GM23338 (cell line): ENCODE results near the gene ZNF282. TPM values are rescaled to one million over a fixed set of nuclear protein-coding genes. Genes with fewer than 3 reads are reported as not detected.
"Not testable (repeated sequence)": the region's sequence is repeated elsewhere in the genome, so short reads cannot be mapped to it uniquely, and the experiment has no call there.

ENCODE experiments used
- ATAC-seq: fragments of 200-7000 bp; cut with Tn5 transposase; 3 replicates; pipeline ENCODE4 v1.9.1; 2020
- DNase-seq: peaks from one replicate; pipeline ENCODE4 v3.0.0-alpha.2; 2015; ENCODE audit warnings: low spot score
- H2AFZ ChIP-seq: fragments of 200-600 bp; sonication (generic); 2 replicates; pipeline ENCODE4 v1.8.0; 2016; ENCODE audit warnings: antibody characterized with exemption, mild to moderate bottlenecking, moderate library complexity
- H3F3A ChIP-seq: fragments of 200-600 bp; sonication (generic); replicated peaks from 2 replicates; pipeline ENCODE4 v1.8.0; 2017; ENCODE audit warnings: antibody characterized with exemption, mixed run types, low read depth
- H3K27ac ChIP-seq: fragments of 200-600 bp; sonication (generic); 2 replicates; pipeline ENCODE4 v1.6.1; 2016; ENCODE audit warnings: low read depth
- H3K27me3 ChIP-seq: fragments of 200-600 bp; sonication (generic); 2 replicates; pipeline ENCODE4 v1.8.0; 2016; ENCODE audit warnings: mild to moderate bottlenecking, mixed run types, moderate library complexity; ENCODE audit not compliant: insufficient read depth
- H3K36me3 ChIP-seq: fragments of 200-600 bp; sonication (generic); 2 replicates; pipeline ENCODE4 v1.8.0; 2016; ENCODE audit warnings: mild to moderate bottlenecking; ENCODE audit not compliant: insufficient read depth
- H3K4me1 ChIP-seq: fragments of 200-600 bp; sonication (generic); 2 replicates; pipeline ENCODE4 v1.8.0; 2016; ENCODE audit warnings: mild to moderate bottlenecking, moderate library complexity; ENCODE audit not compliant: insufficient read depth
- H3K4me2 ChIP-seq: fragments of 200-600 bp; sonication (generic); 2 replicates; pipeline ENCODE4 v1.7.1; 2017; ENCODE audit warnings: mixed run types
- H3K4me3 ChIP-seq: fragments of 200-600 bp; sonication (generic); 2 replicates; pipeline ENCODE4 v1.6.1; 2016; ENCODE audit warnings: mixed run types
- H3K79me2 ChIP-seq: fragments of 200-600 bp; sonication (generic); replicated peaks from 2 replicates; pipeline ENCODE4 v1.8.0; 2017; ENCODE audit warnings: mild to moderate bottlenecking; ENCODE audit not compliant: insufficient read depth
- H3K9me2 ChIP-seq: fragments of 200-600 bp; sonication (generic); 2 replicates; pipeline ENCODE4 v1.8.0; 2017; ENCODE audit not compliant: insufficient read depth
- H4K20me1 ChIP-seq: fragments of 200-600 bp; sonication (generic); replicated peaks from 2 replicates; pipeline ENCODE4 v1.8.0; 2017; ENCODE audit warnings: mild to moderate bottlenecking; ENCODE audit not compliant: insufficient read depth
- H3K27ac Mint-ChIP-seq: 2 replicates; pipeline ENCODE4 v1.8.0; 2020; ENCODE audit warnings: inconsistent platforms, mild to moderate bottlenecking, moderate library complexity, mixed read lengths
- H3K27me3 Mint-ChIP-seq: 3 replicates; pipeline ENCODE4 v1.8.0; 2022; ENCODE audit warnings: low read depth, mild to moderate bottlenecking, moderate library complexity, mixed read lengths, inconsistent platforms; ENCODE audit not compliant: insufficient read depth, poor library complexity
- H3K36me3 Mint-ChIP-seq: 3 replicates; pipeline ENCODE4 v1.8.0; 2021; ENCODE audit warnings: low read depth, mild to moderate bottlenecking, inconsistent platforms, moderate library complexity, mixed read lengths
- H3K4me1 Mint-ChIP-seq: 3 replicates; pipeline ENCODE4 v1.8.0; 2020; ENCODE audit warnings: mild to moderate bottlenecking, inconsistent platforms, mixed read lengths
- H3K4me3 Mint-ChIP-seq: 3 replicates; pipeline ENCODE4 v1.8.0; 2021; ENCODE audit warnings: moderate library complexity, mild to moderate bottlenecking, inconsistent platforms, mixed read lengths
- H3K9me3 Mint-ChIP-seq: 3 replicates; pipeline ENCODE4 v1.8.0; 2020; ENCODE audit warnings: moderate library complexity, mild to moderate bottlenecking, inconsistent platforms, mixed read lengths
- ETS1 ChIP-seq: IDR thresholded peaks from 2 replicates; pipeline ENCODE4 v1.6.1; 2016; ENCODE audit warnings: antibody characterized with exemption
- EZH2phosphoT487 ChIP-seq: fragments of 200-600 bp; sonication (generic); IDR thresholded peaks from one replicate; pipeline ENCODE4 v1.8.1; 2018; ENCODE audit warnings: antibody characterized with exemption; ENCODE audit not compliant: unreplicated experiment
- STAT1 ChIP-seq: IDR thresholded peaks from one replicate; pipeline ENCODE4 v1.6.1; 2016; ENCODE audit warnings: antibody characterized with exemption; ENCODE audit not compliant: unreplicated experiment
- ZNF331 ChIP-seq: fragments of 250-450 bp; sonication (Bioruptor Pico); IDR thresholded peaks from 2 replicates; pipeline ENCODE4 v1.5.0; 2020; ENCODE audit warnings: low read depth, mild to moderate bottlenecking, moderate library complexity
- ZNF462 ChIP-seq: fragments of 250-450 bp; sonication (Bioruptor Pico); IDR thresholded peaks from 2 replicates; pipeline ENCODE4 v1.5.0; 2020; ENCODE audit warnings: mild to moderate bottlenecking, moderate library complexity
- polyA plus RNA-seq: library from polyadenylated mRNA; unstranded; fragments of >200 nt; fragmentation: Nextera tagmentation; extraction: Ambion mirVana; gene quantifications from 2 replicates; pipeline ENCODE4 v1.2.1, GENCODE V29; 2016
- small RNA-seq: library from RNA; depleted of rRNA; stranded (forward); fragments of <200 nt; gene quantifications from one replicate; pipeline ENCODE3, GENCODE V24; 2014; ENCODE audit warnings: low replicate concordance
- total RNA-seq: library from RNA; depleted of rRNA; stranded (reverse); fragments of >200 nt; shearing (Covaris generic); gene quantifications from 2 replicates; pipeline ENCODE4 v1.2.3, GENCODE V29; 2014; rRNA removed

ZNF282 gene
- total and polyA plus RNA-seq, 2 experiments from 2014 or later, result 7.2 to 36.3 TPM

GRCh38 chr7:149267733-149268132, 72.4 kb downstream of the ZNF282 start:
- Mint-ChIP-seq H3K36me3 (peaks cover 50% of the 10 kb centered on the region), H3K27ac (no peak overlapping the region), H3K4me1 (peaks cover 3% of the 10 kb centered on the region; the same call in 1 of the 3 replicates), H3K27me3 (peaks cover 9% of the 10 kb centered on the region), H3K4me3 (no peak overlapping the region), H3K9me3 (no peaks in the 10 kb centered on the region; the same call in 2 of the 3 replicates)
- H3K4me1 ChIP-seq, result no peaks in the 10 kb centered on the region; the same call in 1 of the 2 replicates
- no peak overlapping the region for H3K4me2 ChIP-seq
- H3K36me3 ChIP-seq, result no peaks in the 10 kb centered on the region
- no peak overlapping the region for H2AFZ ChIP-seq
- H3K9me2 ChIP-seq, result no peaks in the 10 kb centered on the region
- peaks cover 2% of the 10 kb centered on the region; the same call in 1 of the 2 replicates for H3K27me3 ChIP-seq
- no peaks in the 10 kb centered on the region for H3F3A ChIP-seq
- DNase-seq (no peak), ATAC-seq (no peak)
- H3K4me3 ChIP-seq, result no peak overlapping the region
- no peak overlapping the region for H3K27ac ChIP-seq
- TF ChIP-seq ZNF462 (CRISPR knock-in tag) (no peak), ETS1 (no peak), EZH2phosphoT487 (no peak), ZNF331 (CRISPR knock-in tag) (no peak), STAT1 (no peak)
- H3K79me2 ChIP-seq, result peaks cover 5% of the 10 kb centered on the region; the same call in 1 of the 2 replicates
- H4K20me1 ChIP-seq, result no peaks in the 10 kb centered on the region

- not testable (repeated sequence) for H3K9me2 ChIP-seq, H3K4me3 Mint-ChIP-seq, H3K9me3 Mint-ChIP-seq, H3K27ac Mint-ChIP-seq, H3K79me2 ChIP-seq, H3K36me3 ChIP-seq, DNase-seq, H2AFZ ChIP-seq, H3K4me1 ChIP-seq, H3K27me3 Mint-ChIP-seq, H4K20me1 ChIP-seq, ATAC-seq, H3K27ac ChIP-seq, H3K27me3 ChIP-seq, H3K4me2 ChIP-seq, H3K4me1 Mint-ChIP-seq, H3F3A ChIP-seq, H3K4me3 ChIP-seq
- peaks cover 52% of the 10 kb centered on the region for H3K36me3 Mint-ChIP-seq
Measured at GRCh38 chr7:149274424-149274823, 79.1 kb downstream of the ZNF282 start.

Small RNA genes within 50 kb of the gene (small RNA-seq; reads per million reads assigned to genes)
- gene AC004890.1, result not detected

Other genes starting within 250 kb of the ZNF282 start
- 326 and 332 TPM in 2 replicates for gene PDIA4, start 167.0 kb upstream of the ZNF282 start, total RNA-seq
- gene PDIA4, start 167.0 kb upstream of the ZNF282 start, polyA plus RNA-seq, result 194 and 196 TPM in 2 replicates
- gene ZNF786, start 104.8 kb upstream of the ZNF282 start, total RNA-seq, result 18.4 and 19.8 TPM in 2 replicates
- 6.1 and 7.1 TPM in 2 replicates for gene ZNF786, start 104.8 kb upstream of the ZNF282 start, polyA plus RNA-seq
- gene ZNF425, start 69.2 kb upstream of the ZNF282 start, total RNA-seq, result 4.3 and 5.0 TPM in 2 replicates
- gene ZNF425, start 69.2 kb upstream of the ZNF282 start, polyA plus RNA-seq, result 3.0 and 4.3 TPM in 2 replicates
- gene ZNF398, start 48.1 kb upstream of the ZNF282 start, total RNA-seq, result 92.7 and 99.6 TPM in 2 replicates
- 18.2 and 20.7 TPM in 2 replicates for gene ZNF398, start 48.1 kb upstream of the ZNF282 start, polyA plus RNA-seq
- gene ZNF212, start 44.1 kb downstream of the ZNF282 start, total RNA-seq, result 18.0 and 18.9 TPM in 2 replicates
- 8.9 and 10.8 TPM in 2 replicates for gene ZNF212, start 44.1 kb downstream of the ZNF282 start, polyA plus RNA-seq
- gene ZNF783, start 66.7 kb downstream of the ZNF282 start, total RNA-seq, result 8.6 and 9.0 TPM in 2 replicates
- gene ZNF783, start 66.7 kb downstream of the ZNF282 start, polyA plus RNA-seq, result 2.1 and 2.6 TPM in 2 replicates